CD4-positive, alpha-beta T cell (primary cell): ENCODE results near the gene SLC36A1. TPM values are rescaled to one million over a fixed set of nuclear protein-coding genes. Genes with fewer than 3 reads are reported as not detected.

ENCODE experiments used
- ATAC-seq: fragments of 200-7000 bp; cut with Tn5 transposase; one replicate; pipeline ENCODE4 v1.10.0; 2022; ENCODE audit warnings: mild to moderate bottlenecking; ENCODE audit not compliant: poor library complexity
- CTCF ChIA-PET: fragments of 350-600 bp; sonication (Branson Sonifier 250); formaldehyde crosslinking; loops from one replicate; lab custom pipeline; 2021; ENCODE audit warnings: antibody characterized with exemption, inconsistent platforms; lab: Charles Lee
- POLR2A ChIA-PET: fragments of 350-600 bp; sonication (Branson Sonifier 250); formaldehyde crosslinking; loops from one replicate; lab custom pipeline; 2021; ENCODE audit warnings: antibody characterized with exemption, inconsistent platforms; lab: Charles Lee
- DNase-seq, 14 experiments: peaks; one replicate each; pipeline ENCODE4 v3.0.0-alpha.2; 2013 to 2020; ENCODE audit warnings: mixed read lengths in 2 of 14
- H3K27ac ChIP-seq, 2 donors: one replicate each; pipeline versions ENCODE4 v1.5.1 to v1.7.0; 2013; ENCODE audit warnings: low read length in 2 of 2, low read depth in 1 of 2, mild to moderate bottlenecking in 1 of 2
- H3K27me3 ChIP-seq, 2 experiments: 1 replicate in 1 of 2; 2 replicates in 1 of 2; pipeline versions ENCODE4 v1.6.1 to v1.7.0; 2013; ENCODE audit warnings: low read length in 2 of 2, control low read depth in 1 of 2, mild to moderate bottlenecking in 1 of 2, moderate library complexity in 1 of 2; ENCODE audit not compliant: insufficient read depth in 2 of 2, control insufficient read depth in 1 of 2
- H3K36me3 ChIP-seq: one replicate; pipeline ENCODE4 v1.6.1; 2013; ENCODE audit warnings: low read length, control low read depth; ENCODE audit not compliant: insufficient read depth
- H3K4me1 ChIP-seq: one replicate; pipeline ENCODE4 v1.6.1; 2013; ENCODE audit warnings: low read length, control low read depth; ENCODE audit not compliant: insufficient read depth
- H3K4me3 ChIP-seq: one replicate; pipeline ENCODE4 v1.5.1; 2013; ENCODE audit warnings: mild to moderate bottlenecking, low read length, moderate library complexity
- H3K9me3 ChIP-seq, 2 experiments: 1 replicate in 1 of 2; 2 replicates in 1 of 2; pipeline versions ENCODE4 v1.6.1 to v1.7.0; 2013; ENCODE audit warnings: low read length in 2 of 2, mild to moderate bottlenecking in 2 of 2, control low read depth in 1 of 2, moderate library complexity in 1 of 2; ENCODE audit not compliant: control insufficient read depth in 1 of 2, insufficient read depth in 1 of 2
- H3K27ac Mint-ChIP-seq: one replicate; pipeline ENCODE4 v1.8.0; 2020; ENCODE audit warnings: mixed read lengths
- H3K27me3 Mint-ChIP-seq: one replicate; pipeline ENCODE4 v1.8.0; 2021; ENCODE audit warnings: mixed read lengths
- H3K36me3 Mint-ChIP-seq: one replicate; pipeline ENCODE4 v1.8.0; 2021; ENCODE audit warnings: low read depth, mixed read lengths
- H3K4me1 Mint-ChIP-seq: one replicate; pipeline ENCODE4 v1.8.0; 2021; ENCODE audit warnings: low read depth, mixed read lengths
- H3K4me3 Mint-ChIP-seq: one replicate; pipeline ENCODE4 v1.8.0; 2020; ENCODE audit warnings: mild to moderate bottlenecking, mixed read lengths
- H3K9me3 Mint-ChIP-seq: one replicate; pipeline ENCODE4 v1.8.0; 2020; ENCODE audit warnings: mixed read lengths
- intact Hi-C, 2 experiments: fragments of 100-400 bp; cut with DNase I in 1 of 2; cut with micrococcal nuclease in 1 of 2; formaldehyde crosslinking; loops; one replicate each; pipeline versions ENCODE4 v1.15.1 to v1.9.0; 2023 to 2025; cut with DNase I, micrococcal nuclease
- total RNA-seq, 174 experiments: library from RNA in 2 of 174; stranded (reverse) in 2 of 174; gene quantifications; one replicate each; pipeline ENCODE4 v1.2.3 and lab custom pipeline; 2021 to 2026
- TF ChIP-seq, protein P1 (sequence below): fragments of 200-600 bp; IDR thresholded peaks from one replicate; pipeline ENCODE4 v1.8.0; 2022; ENCODE audit warnings: antibody characterized with exemption, mild to moderate bottlenecking

The SLC36A1 gene
- total RNA-seq, 2 experiments from 2014 or later = 2.2 to 2.8 TPM

DNA sequence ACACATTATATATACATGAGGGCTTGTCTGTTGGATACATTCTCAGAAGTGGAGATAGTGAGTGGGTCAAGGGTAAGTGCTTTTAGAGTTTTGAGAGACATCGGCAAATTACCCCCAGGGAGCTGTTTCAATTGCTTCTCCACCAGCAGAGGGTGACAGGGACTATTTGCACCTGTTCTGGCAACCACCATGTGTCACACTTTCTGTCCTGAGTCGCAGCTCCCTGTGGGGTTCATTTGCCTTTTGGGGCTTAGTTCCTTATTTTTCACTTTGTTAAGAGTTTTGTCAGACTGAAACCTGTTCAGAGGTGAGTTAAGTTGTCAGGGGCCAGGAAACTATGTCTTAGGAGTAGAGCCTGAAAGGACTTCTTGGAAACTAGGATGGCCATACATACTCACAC is 20.1 kb upstream of the SLC36A1 start:
- H3K9me3 Mint-ChIP-seq = no peaks in the 10 kb centered on the region
- TF ChIP-seq, protein P1, sequence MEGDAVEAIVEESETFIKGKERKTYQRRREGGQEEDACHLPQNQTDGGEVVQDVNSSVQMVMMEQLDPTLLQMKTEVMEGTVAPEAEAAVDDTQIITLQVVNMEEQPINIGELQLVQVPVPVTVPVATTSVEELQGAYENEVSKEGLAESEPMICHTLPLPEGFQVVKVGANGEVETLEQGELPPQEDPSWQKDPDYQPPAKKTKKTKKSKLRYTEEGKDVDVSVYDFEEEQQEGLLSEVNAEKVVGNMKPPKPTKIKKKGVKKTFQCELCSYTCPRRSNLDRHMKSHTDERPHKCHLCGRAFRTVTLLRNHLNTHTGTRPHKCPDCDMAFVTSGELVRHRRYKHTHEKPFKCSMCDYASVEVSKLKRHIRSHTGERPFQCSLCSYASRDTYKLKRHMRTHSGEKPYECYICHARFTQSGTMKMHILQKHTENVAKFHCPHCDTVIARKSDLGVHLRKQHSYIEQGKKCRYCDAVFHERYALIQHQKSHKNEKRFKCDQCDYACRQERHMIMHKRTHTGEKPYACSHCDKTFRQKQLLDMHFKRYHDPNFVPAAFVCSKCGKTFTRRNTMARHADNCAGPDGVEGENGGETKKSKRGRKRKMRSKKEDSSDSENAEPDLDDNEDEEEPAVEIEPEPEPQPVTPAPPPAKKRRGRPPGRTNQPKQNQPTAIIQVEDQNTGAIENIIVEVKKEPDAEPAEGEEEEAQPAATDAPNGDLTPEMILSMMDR = no peak
- Histone ChIP-seq H3K36me3 (no peaks in the 10 kb centered on the region), H3K27ac (no peak overlapping the region), H3K9me3 (no peaks in the 10 kb centered on the region), H3K4me3 (no peak overlapping the region), H3K27me3 (no peaks in the 10 kb centered on the region), H3K4me1 (no peaks in the 10 kb centered on the region)
- no peak overlapping the region for H3K27ac Mint-ChIP-seq
- H3K4me3 Mint-ChIP-seq = no peak overlapping the region
- ChIA-PET POLR2A (no interaction called here), CTCF (no interaction called here)
- intact Hi-C loops = no loop called here
- no peaks in the 10 kb centered on the region for H3K36me3 Mint-ChIP-seq
- DNase-seq (no peak), ATAC-seq (no peak)
- H3K27me3 Mint-ChIP-seq = peaks cover 32% of the 10 kb centered on the region
- H3K4me1 Mint-ChIP-seq = no peaks in the 10 kb centered on the region

DNA sequence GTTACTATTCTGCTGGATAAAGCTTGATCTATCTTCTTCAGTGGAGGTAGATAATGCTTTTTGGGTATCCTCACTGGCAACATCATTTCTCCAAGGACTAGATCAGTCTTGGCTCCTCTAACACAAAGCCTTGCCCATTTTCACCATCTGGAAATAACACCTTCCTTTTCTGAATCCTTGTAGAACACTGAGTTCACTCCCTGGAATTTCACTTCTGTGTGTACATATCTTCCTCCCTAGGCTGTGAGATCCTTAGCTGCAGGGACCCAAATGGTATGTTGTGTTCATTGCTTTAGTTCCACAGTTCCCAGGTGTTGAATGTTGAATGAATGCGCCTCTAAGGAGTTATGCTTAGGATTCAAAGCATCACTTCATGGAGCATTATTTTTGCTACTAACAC is 16.7 kb upstream of the SLC36A1 start:
- Histone ChIP-seq H3K27ac (no peak overlapping the region), H3K27me3 (no peaks in the 10 kb centered on the region), H3K36me3 (no peaks in the 10 kb centered on the region), H3K4me3 (no peak overlapping the region), H3K9me3 (no peaks in the 10 kb centered on the region), H3K4me1 (no peaks in the 10 kb centered on the region)
- intact Hi-C loops = no loop called here
- H3K9me3 Mint-ChIP-seq = no peaks in the 10 kb centered on the region
- peaks cover 20% of the 10 kb centered on the region for H3K27me3 Mint-ChIP-seq
- H3K36me3 Mint-ChIP-seq = no peaks in the 10 kb centered on the region
- ATAC-seq (no peak), DNase-seq (no peak)
- H3K27ac Mint-ChIP-seq = no peak overlapping the region
- no peaks in the 10 kb centered on the region for H3K4me1 Mint-ChIP-seq
- ChIA-PET POLR2A (no interaction called here), CTCF (no interaction called here)
- TF ChIP-seq, protein P1 = no peak
- H3K4me3 Mint-ChIP-seq = no peak overlapping the region

DNA sequence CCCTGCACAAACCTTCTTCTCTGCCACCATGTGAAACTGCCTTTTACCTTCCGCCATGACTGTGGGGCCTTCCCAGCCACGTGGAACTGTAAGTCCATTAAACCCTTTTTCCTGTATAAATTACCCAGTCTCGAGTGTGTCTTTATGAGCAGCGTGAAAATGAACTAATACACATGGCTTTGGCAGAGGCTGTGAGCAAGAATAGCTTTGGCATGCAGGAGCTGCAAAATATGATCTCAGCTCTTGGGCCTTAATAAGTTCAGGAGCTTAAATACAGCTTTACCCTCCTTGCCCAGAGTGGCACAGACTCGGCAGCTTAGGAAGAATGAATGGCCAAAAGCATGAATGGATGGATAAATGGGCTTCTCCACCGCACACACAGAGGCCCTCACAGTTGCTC is 15.7 kb upstream of the SLC36A1 start:
- Histone ChIP-seq H3K4me1 (no peaks in the 10 kb centered on the region), H3K27ac (no peak overlapping the region), H3K4me3 (no peak overlapping the region), H3K36me3 (no peaks in the 10 kb centered on the region), H3K27me3 (peaks cover 0 to 1% of the 10 kb centered on the region in 2 experiments), H3K9me3 (no peaks in the 10 kb centered on the region)
- no peaks in the 10 kb centered on the region for H3K9me3 Mint-ChIP-seq
- DNase-seq = no peak
- peaks cover 20% of the 10 kb centered on the region for H3K27me3 Mint-ChIP-seq
- ChIA-PET POLR2A (no interaction called here), CTCF (no interaction called here)
- no peaks in the 10 kb centered on the region for H3K4me1 Mint-ChIP-seq
- no peak for ATAC-seq
- intact Hi-C loops = no loop called here
- H3K4me3 Mint-ChIP-seq = no peak overlapping the region
- no peaks in the 10 kb centered on the region for H3K36me3 Mint-ChIP-seq
- TF ChIP-seq, protein P1 = no peak
- H3K27ac Mint-ChIP-seq = no peak overlapping the region
